HG03039 (cell line): ENCODE results near the gene PPP1R10.
"Not testable (repeated sequence)": the region's sequence is repeated elsewhere in the genome, so short reads cannot be mapped to it uniquely, and the experiment has no call there.

Experiments
- ATAC-seq: cut with Tn5 transposase; IDR thresholded peaks from one replicate; pipeline ENCODE4 v1.9.1; 2021; ENCODE audit warnings: mild to moderate bottlenecking, moderate library complexity; ENCODE audit not compliant: unreplicated experiment

The PPP1R10 gene

DNA sequence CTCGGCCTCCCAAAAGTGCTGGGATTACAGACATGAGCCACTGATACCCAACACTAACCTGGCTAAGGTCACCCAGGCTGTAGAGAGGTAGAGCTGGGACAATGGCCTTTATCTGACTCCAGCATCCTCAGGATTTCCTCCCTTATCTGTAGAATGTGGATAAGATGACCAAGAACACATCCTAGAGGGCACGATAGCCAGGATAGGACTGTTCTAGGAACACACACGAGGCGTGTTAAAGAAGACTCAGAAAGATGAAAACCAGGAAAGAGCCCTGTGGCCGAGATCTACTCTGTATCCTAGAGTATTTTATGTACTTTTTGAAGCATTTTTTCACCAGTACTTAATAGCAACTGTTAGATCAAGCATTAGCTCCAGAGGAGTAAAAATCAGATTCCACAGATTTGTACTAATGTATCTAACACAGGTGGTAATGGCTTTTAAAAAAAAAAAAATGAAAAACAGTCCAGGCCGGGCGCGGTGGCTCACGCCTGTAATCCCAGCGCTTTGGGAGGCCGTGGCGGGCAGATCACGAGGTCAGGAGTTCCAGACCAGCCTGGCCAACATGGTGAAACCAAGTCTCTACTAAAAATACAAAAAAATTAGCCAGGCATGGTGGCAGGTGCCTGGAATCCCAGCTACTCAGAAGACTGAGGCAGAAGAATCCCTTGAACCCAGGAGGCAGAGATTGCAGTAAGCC, 17.3 kb downstream of the PPP1R10 start:
- no peak for ATAC-seq

GRCh38 chr6:30598912-30599624, 18.0 kb downstream of the PPP1R10 start:
- ATAC-seq: no peak

DNA sequence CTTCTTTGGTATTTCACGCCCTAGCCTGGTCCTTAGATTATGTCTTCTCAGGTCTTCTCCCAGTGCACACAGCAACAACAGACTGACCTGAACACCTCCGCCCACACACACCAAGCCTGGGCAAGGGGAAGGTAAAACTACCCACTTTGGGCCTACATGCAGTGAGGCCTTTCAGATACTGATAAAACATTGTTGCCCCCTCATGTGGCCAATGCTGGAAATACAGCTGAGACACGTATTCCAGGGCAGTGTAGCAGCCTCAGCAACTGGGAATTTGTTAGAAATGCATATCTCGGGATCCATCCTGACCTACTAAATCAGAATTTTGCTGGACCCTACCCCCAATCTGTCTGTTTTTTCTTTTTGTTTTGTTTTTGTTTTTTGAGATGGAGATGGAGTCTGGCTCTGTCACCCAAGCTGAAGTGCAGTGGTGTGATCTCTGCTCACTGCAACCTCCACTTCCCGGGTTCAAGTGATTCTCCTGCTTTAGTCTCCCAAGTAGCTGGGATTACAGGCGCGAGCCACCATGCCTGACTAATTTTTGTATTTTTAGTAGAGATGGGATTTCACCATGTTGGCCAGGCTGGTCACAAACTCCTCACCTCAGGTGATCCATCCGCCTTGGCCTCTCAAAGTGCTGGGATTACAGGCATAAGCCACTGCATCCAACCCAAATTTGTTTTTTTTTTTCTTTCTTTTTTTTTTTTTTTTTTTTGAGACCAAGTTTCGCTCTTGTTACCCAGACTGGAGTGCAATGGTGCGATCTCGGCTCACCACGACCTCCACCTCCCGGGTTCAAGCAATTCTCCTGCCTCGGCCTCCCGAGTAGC, 19.5 kb downstream of the PPP1R10 start:
- not testable (repeated sequence) for ATAC-seq

- ATAC-seq: no peak
These were observed 24.8 kb downstream of the PPP1R10 start for GRCh38 chr6:30592287-30592686.

DNA sequence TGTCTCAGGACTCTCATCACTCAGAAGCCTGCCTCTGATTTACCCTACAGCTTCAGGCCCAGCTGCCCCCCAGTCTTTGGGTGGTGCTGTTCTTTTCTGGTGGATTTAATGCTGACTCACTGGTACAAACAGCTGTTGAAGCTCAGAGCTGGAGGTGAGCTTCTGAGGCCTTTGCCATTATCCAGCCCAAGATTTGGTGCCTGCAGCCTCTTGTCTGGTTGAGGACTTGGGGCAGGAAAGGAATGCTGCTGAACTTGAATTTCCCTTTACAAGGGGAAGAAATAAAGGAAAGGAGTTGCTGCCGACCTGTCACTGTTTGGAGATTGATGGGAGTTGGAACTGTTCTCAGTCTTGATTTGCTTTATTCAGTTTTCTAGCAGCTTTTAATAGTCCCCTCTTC, 26.0 kb downstream of the PPP1R10 start:
- no peak for ATAC-seq

DNA sequence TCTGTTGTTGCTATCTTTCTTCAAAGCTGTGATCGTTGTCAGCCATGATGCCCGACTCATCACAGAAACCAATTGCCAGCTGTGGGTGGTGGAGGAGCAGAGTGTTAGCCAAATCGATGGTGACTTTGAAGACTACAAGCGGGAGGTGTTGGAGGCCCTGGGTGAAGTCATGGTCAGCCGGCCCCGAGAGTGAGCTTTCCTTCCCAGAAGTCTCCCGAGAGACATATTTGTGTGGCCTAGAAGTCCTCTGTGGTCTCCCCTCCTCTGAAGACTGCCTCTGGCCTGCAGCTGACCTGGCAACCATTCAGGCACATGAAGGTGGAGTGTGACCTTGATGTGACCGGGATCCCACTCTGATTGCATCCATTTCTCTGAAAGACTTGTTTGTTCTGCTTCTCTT, 26.5 kb downstream of the PPP1R10 start:
- ATAC-seq: no peak

- no peak for ATAC-seq
These were observed 27.2 kb downstream of the PPP1R10 start for GRCh38 chr6:30589754-30590358.

GRCh38 chr6:30583921-30584320, 33.1 kb downstream of the PPP1R10 start:
- ATAC-seq: no peak

DNA sequence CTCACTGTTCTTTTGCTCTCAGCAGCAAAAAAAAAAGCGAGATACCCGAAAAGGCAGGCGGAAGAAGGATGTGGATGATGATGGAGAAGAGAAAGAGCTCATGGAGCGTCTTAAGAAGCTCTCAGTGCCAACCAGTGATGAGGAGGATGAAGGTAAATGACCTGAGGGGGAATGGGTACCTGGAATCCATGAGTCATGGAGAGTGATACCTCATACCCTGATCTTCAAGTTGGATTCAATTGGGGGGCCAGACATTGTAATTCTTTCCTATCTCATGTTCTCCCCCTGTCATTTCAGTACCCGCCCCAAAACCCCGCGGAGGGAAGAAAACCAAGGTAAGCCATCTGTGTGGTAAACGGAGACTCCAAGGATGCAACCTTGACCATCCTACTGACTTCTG, 39.0 kb downstream of the PPP1R10 start:
- ATAC-seq: no peak

DNA sequence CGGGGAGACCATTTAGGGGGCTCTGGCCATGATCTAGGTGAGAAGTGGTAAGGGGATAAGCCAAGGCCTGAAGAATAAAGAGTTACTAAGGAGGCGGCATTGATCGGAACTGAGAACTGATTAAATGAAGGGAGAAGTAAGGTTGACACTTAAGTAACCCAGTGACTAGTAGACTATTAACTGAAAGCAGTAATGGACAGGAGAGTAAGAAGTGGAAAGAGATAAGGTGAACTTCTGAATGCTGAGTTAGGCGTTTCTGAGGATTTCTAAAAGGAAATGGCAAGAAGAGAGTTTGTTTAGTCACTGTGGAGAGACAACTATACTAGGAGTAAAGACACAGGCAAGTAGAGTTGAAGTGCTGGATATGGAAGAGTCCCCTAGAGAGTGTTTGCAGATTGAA, 43.9 kb downstream of the PPP1R10 start:
- ATAC-seq: no peak

DNA sequence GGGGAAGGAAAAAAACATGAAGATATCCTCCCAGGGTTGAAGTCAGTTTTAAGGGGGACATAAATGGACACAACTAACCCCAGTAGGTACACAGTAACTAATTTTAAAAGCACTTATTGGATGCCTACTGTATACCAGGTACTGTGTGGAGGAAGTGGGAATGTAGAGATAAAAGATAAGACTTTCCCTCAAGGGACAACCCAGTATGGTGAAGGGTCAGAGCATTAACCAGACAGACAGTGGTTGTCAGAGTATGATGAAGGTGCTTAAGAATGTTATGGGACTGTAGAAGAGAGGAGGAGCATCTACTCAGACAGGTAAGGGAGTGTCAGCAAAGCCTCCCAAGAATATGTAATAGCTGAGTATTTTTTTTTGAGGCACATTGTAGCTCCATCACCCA, 44.9 kb downstream of the PPP1R10 start:
- no peak for ATAC-seq

- peak; percentile 2 for ATAC-seq
These were observed 45.3 kb downstream of the PPP1R10 start for GRCh38 chr6:30571762-30572082.

GRCh38 chr6:30571075-30571761, 45.8 kb downstream of the PPP1R10 start, which contains the start of gene ABCF1:
ABCF1 (plus strand) TSS chr6:30571442; CDS start chr6:30571488, 46 bp downstream.
- ATAC-seq: peak; percentile 93

GRCh38 chr6:30570740-30571074, 46.3 kb downstream of the PPP1R10 start:
- ATAC-seq: peak; percentile 7

- ATAC-seq: no peak
These were observed 46.8 kb downstream of the PPP1R10 start for GRCh38 chr6:30570263-30570662.

- no peak for ATAC-seq
These were observed 48.8 kb downstream of the PPP1R10 start for GRCh38 chr6:30568245-30568644.

DNA sequence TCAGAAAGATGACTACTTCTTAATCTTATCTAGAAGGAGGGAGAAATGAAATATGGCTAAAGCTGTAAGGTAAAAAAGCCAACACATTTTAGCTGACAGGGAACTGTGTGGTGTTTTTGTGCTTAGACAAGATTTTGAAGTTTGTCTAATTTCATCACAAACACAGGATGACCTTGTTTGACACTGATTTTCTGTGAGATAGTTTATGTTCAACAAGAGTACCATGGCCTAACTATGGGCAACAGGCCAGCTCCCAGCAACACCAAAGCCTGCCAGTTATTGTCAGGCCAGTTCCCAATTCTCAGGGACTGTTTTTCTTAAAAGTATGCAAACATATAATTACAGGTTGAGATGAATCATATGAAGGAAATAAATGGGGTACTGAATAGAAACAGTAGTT, 51.3 kb downstream of the PPP1R10 start:
- ATAC-seq: no peak

DNA sequence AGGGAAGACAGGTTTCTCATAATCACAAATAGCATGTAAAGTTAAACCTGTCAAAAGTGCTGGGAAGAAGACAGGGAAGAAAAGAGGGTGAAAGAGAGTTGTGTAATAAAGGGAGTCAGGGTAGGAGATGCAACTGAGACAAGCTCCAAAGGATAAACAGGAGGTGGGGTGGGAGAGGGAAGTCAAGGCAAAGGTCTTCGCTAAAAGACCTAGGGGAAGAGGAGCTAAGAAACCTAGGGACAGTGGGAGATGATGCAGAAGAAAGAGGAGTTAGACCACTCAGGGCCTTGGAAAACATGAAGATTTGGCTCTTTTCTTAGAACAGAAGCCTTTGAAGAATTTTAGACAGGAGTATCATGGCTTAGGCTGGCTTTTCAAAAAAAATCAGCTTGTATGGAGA, 52.9 kb downstream of the PPP1R10 start:
- ATAC-seq: no peak

DNA sequence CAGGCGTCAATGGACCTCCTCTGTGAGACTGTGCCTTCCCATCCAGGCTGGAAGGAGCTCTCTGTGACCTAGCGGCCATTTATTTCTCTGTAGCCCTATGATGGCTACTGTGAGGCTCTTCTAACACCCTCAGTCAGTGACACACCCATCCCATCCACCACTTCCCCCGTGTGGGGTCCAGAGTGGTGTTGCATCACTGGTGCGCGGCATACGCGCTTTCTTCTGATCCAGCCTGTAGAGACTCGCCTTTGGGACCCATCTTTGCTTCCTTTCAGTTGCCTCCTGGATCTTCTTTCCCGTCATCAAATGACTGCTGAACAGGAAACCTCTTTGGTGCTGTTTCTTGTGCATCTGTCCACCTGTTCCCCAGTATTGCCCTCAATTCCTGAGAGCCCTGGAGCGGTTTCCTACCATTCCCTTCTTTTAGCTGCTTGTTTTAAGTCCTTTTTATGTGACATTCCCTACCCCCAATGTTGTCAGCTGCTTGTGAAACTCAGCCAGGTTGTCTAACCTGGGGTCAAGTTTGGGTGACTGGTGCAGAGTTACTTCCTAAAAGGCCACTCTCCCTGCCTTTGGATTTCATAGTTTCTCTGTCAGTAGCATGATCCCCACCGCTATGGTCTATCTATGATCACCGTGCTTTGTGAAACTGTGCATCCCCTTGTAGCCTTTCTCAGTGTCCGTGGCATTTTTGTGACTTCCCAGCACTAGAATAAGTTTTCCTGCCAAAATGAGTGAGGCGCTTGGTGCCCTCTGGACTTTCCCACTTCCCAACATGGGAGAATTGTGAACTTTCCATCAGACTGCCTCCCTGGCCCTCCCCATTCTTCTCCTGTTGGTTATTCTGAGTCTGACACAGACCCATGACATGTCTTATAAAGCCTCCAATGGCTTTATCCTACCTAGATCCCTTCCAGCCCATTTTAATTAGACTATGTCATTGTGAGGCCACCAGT, 54.3 kb downstream of the PPP1R10 start:
- no peak for ATAC-seq

DNA sequence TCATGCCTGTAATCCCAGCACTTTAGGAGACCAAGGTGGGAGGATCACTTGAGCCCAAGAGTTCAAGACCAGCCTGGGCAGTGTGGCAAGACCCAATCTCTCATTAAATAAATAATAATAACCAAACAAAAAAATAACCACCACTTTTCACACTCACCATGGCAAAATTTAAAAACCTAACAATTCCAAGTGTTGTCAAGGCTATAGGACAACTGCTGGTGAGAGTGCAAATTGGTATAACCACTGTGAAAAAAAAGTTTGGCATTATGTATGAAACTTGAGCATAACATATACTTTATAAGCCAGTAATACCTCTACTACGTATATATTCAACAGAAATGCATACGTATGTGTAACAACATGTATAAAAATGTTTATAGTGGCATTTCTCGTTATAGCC, 56.1 kb downstream of the PPP1R10 start:
- no peak for ATAC-seq
